ENCODE results near the gene SMCO2. TPM values are rescaled to one million over a fixed set of nuclear protein-coding genes. Genes with fewer than 3 reads are reported as not detected.

Gene SMCO2
- total and polyA plus RNA-seq, 9 of the 15 experiments (the other 6 are each of a cell fraction or from before 2014, with no cell fraction given), result not detected

GRCh38 chr12:27434673-27435565 lies 11.6 kb upstream of the SMCO2 start (continued):
- peak in 2 of 3 experiments; percentile 45 to 49; a peak in 5 of 6 replicates for TF ChIP-seq CTCF (IDR thresholded peaks at IDR 0.05 in 2 of 3, conservative IDR thresholded peaks at IDR 0.05 in 1 of 3; ENCODE audit: insufficient read depth in 2 of 3, low read depth in 1 of 3, low read length in 3 of 3)
- TF ChIP-seq ZNF740 (CRISPR knock-in tag; IDR thresholded peaks at IDR 0.05), result peak; percentile 76
- peak in 1 of 2 experiments; percentile 98; a peak in 2 of 4 replicates for TF ChIP-seq ZNF740 (tag; IDR thresholded peaks at IDR 0.05)
- TF ChIP-seq SMC3 (conservative IDR thresholded peaks at IDR 0.05; ENCODE audit: insufficient read depth, low read depth, low read length), result 0 out of 2 replicates have a peak, but pooled peaks have one; percentile 25
- peak; percentile 26 for TF ChIP-seq HNRNPK (IDR thresholded peaks at IDR 0.05; ENCODE audit: low read depth, low read length, poor library complexity, severe bottlenecking)

Data from K562 (cell line).